Sigmoid colon (tissue), 7 donors: Measurements from ENCODE around the gene CLCN5. TPM values are rescaled to one million over a fixed set of nuclear protein-coding genes. Genes with fewer than 3 reads are reported as not detected.

Experiments
- DNase-seq: peaks from one replicate; pipeline ENCODE4 v3.0.0-alpha.2; 2019
- H3K27ac ChIP-seq, 4 donors: fragments of 200-600 bp; sonication (generic); one replicate each; pipeline ENCODE4 v1.5.1; 2016 to 2019; ENCODE audit warnings: mild to moderate bottlenecking in 1 of 4
- H3K27me3 ChIP-seq, 3 donors: fragments of 200-600 bp; sonication (generic); one replicate each; pipeline ENCODE4 v1.5.1; 2019; ENCODE audit warnings: mild to moderate bottlenecking in 1 of 3
- H3K36me3 ChIP-seq, 4 donors: fragments of 200-600 bp; sonication (generic); one replicate each; pipeline ENCODE4 v1.5.1; 2016 to 2019
- H3K4me1 ChIP-seq, 4 donors: fragments of 200-600 bp; sonication (generic); one replicate each; pipeline ENCODE4 v1.5.1; 2017 to 2019
- H3K4me3 ChIP-seq, 4 donors: fragments of 200-600 bp; sonication (generic); one replicate each; pipeline ENCODE4 v1.5.1; 2017 to 2019; ENCODE audit warnings: mild to moderate bottlenecking in 2 of 4, moderate library complexity in 1 of 4
- H3K9me3 ChIP-seq, 4 donors: fragments of 200-600 bp in 3 of 4; sonication (generic) in 3 of 4; one replicate each; pipeline versions ENCODE4 v1.5.1 to v1.6.1; 2013 to 2019
- CTCF ChIP-seq, 4 experiments: fragments of 450-650 bp in 3 of 4; fragments of 200-600 bp in 1 of 4; IDR thresholded peaks; one replicate each; pipeline ENCODE4 v1.5.1; 2016 to 2019; ENCODE audit warnings: antibody characterized with exemption in 4 of 4, mild to moderate bottlenecking in 3 of 4, moderate library complexity in 2 of 4
- EP300 ChIP-seq, 4 donors: sonication (generic); formaldehyde crosslinking; IDR thresholded peaks; one replicate each; pipeline ENCODE4 v1.6.1; 2017; ENCODE audit warnings: antibody characterized with exemption in 4 of 4
- POLR2A ChIP-seq, 2 donors: fragments of 450-650 bp; IDR thresholded peaks; one replicate each; pipeline ENCODE4 v1.6.1; 2016; ENCODE audit warnings: antibody characterized with exemption in 2 of 2, mild to moderate bottlenecking in 2 of 2, moderate library complexity in 2 of 2
- POLR2AphosphoS5 ChIP-seq, 4 donors: sonication (generic); formaldehyde crosslinking; IDR thresholded peaks; one replicate each; pipeline ENCODE4 v1.6.1; 2017; ENCODE audit warnings: antibody characterized with exemption in 4 of 4
- WGBS, 2 donors: extraction: QIAGEN DNeasy Blood & Tissue Kit; methylation state at CpG; one replicate each; pipeline ENCODE4 v1.1.7; 2013; 5-methylcytosine and 5-hydroxymethylcytosine counted together
- intact Hi-C: fragments of 100-400 bp; cut with DNase I; formaldehyde crosslinking; loops from one replicate; pipeline ENCODE4 v1.15.1; 2023
- polyA plus RNA-seq, 3 donors: library from polyadenylated mRNA; stranded (reverse); fragments of 200-250 nt; gene quantifications; one replicate each; pipeline ENCODE4 v1.2.3, GENCODE V29; 2013
- small RNA-seq, 3 donors: library from RNA; depleted of rRNA; stranded (forward); fragments of <200 nt; gene quantifications; one replicate each; pipeline ENCODE3, GENCODE V24; 2016
- total RNA-seq, 4 donors: library from RNA; depleted of rRNA; stranded (reverse); fragments of >200 nt; gene quantifications; one replicate each; pipeline ENCODE4 v1.1.0, GENCODE V29; 2016
- donor health status: healthy with polysubstance abuse.
- donor health status: Bipolar disorder and iron deficiency.
- donor health status: healthy.

CLCN5 gene
- total and polyA plus RNA-seq, 7 donors = under 0.01 to 3.0 (median 1.8) TPM

- intact Hi-C loops = no loop called here
- 84 to 92% methylated on average over 2 of the region's 2 CpGs for WGBS, 2 donors
Measured at GRCh38 chrX:50115973-50116372, 193.6 kb downstream of the CLCN5 start.

GRCh38 chrX:50117476-50117875 lies 195.1 kb downstream of the CLCN5 start:
- no peak overlapping the region for H3K4me3 ChIP-seq
- no peak for DNase-seq
- TF ChIP-seq POLR2A (IDR thresholded peaks at IDR 0.05) = no peak
- TF ChIP-seq CTCF (IDR thresholded peaks at IDR 0.05) = no peak
- TF ChIP-seq EP300 (IDR thresholded peaks at IDR 0.05) = no peak
- no peak for TF ChIP-seq POLR2AphosphoS5 (IDR thresholded peaks at IDR 0.05)
- peaks cover 0 to 4% (median 0%) of the 10 kb centered on the region in 3 donors for H3K27me3 ChIP-seq
- WGBS, 2 donors = 6 to 12% methylated on average over 3 of the region's 3 CpGs
- no peaks in the 10 kb centered on the region for H3K36me3 ChIP-seq
- intact Hi-C loops = no loop called here
- no peaks in the 10 kb centered on the region for H3K9me3 ChIP-seq
- H3K4me1 ChIP-seq = no peaks in the 10 kb centered on the region
- no peak overlapping the region for H3K27ac ChIP-seq

More at GRCh38 chrX:50115973-50116372, 193.6 kb downstream of the CLCN5 start:
- Histone ChIP-seq H3K27me3 (peaks cover 0 to 4% (median 0%) of the 10 kb centered on the region in 3 donors), H3K9me3 (no peaks in the 10 kb centered on the region), H3K27ac (no peak overlapping the region), H3K36me3 (no peaks in the 10 kb centered on the region), H3K4me3 (no peak overlapping the region), H3K4me1 (no peaks in the 10 kb centered on the region)
- TF ChIP-seq POLR2A (IDR thresholded peaks at IDR 0.05) (no peak), POLR2AphosphoS5 (IDR thresholded peaks at IDR 0.05) (no peak), CTCF (IDR thresholded peaks at IDR 0.05) (no peak), EP300 (IDR thresholded peaks at IDR 0.05) (no peak)
- DNase-seq = no peak

- DNase-seq = no peak
- H3K27ac ChIP-seq = no peak overlapping the region
- no peaks in the 10 kb centered on the region for H3K27me3 ChIP-seq
- 88 to 95% methylated on average over 1 of the region's 1 CpG for WGBS, 2 donors
- no peak for TF ChIP-seq EP300 (IDR thresholded peaks at IDR 0.05)
- no peaks in the 10 kb centered on the region for H3K36me3 ChIP-seq
- intact Hi-C loops = no loop called here
- H3K9me3 ChIP-seq = no peaks in the 10 kb centered on the region
- no peaks in the 10 kb centered on the region for H3K4me1 ChIP-seq
- H3K4me3 ChIP-seq = no peak overlapping the region
Measured at GRCh38 chrX:50125480-50125879, 203.1 kb downstream of the CLCN5 start.

- Histone ChIP-seq H3K36me3 (no peaks in the 10 kb centered on the region), H3K27me3 (no peaks in the 10 kb centered on the region), H3K9me3 (no peaks in the 10 kb centered on the region), H3K4me1 (no peaks in the 10 kb centered on the region), H3K4me3 (no peak overlapping the region), H3K27ac (no peak overlapping the region)
- 73 to 87% methylated on average over 7 of the region's 7 CpGs for WGBS, 2 donors
- intact Hi-C loops = no loop called here
- DNase-seq = no peak
- TF ChIP-seq POLR2AphosphoS5 (IDR thresholded peaks at IDR 0.05) (no peak), EP300 (IDR thresholded peaks at IDR 0.05) (no peak), POLR2A (IDR thresholded peaks at IDR 0.05) (no peak), CTCF (IDR thresholded peaks at IDR 0.05) (no peak)
Measured at GRCh38 chrX:50147972-50148371, 225.6 kb downstream of the CLCN5 start.

Small RNA genes lying within 50 kb of the gene (small RNA-seq; reads per million reads assigned to genes)
- gene MIR188 (0 to 0.29 (median 0) reads per million in 3 donors), gene MIR362 (1.7 to 6.7 (median 3.9) reads per million in 3 donors), gene MIR500A (9.3 to 18.4 (median 15.6) reads per million in 3 donors), gene MIR500B (0 to 0.65 (median 0) reads per million in 3 donors), gene MIR501 (8.2 to 19.9 (median 10.8) reads per million in 3 donors), gene MIR502 (0 to 0.65 (median 0.07) reads per million in 3 donors), gene MIR532 (34.1 to 45.6 (median 37.3) reads per million in 3 donors), gene MIR660 (2.9 to 3.9 (median 3.2) reads per million in 3 donors), gene RNU6-421P (0 reads per million in 3 donors)

Other genes starting within 250 kb of the CLCN5 start
- not detected for gene PAGE1, start 226.6 kb upstream of the CLCN5 start, total RNA-seq
- gene PAGE1, start 226.6 kb upstream of the CLCN5 start, polyA plus RNA-seq = not detected
- not detected for gene PAGE4, start 93.3 kb upstream of the CLCN5 start, total RNA-seq
- not detected for gene PAGE4, start 93.3 kb upstream of the CLCN5 start, polyA plus RNA-seq
- 1 to 10 TPM; 1.6 to 5.4 (median 2.9) TPM for gene USP27X, start 43.1 kb upstream of the CLCN5 start, total RNA-seq
- 1 to 10 TPM in 2 of 3 donors, under 1 TPM in 1; 0.60 to 1.8 (median 1.2) TPM for gene USP27X, start 43.1 kb upstream of the CLCN5 start, polyA plus RNA-seq